ENCODE measurements around the gene COMT.

- TF ChIP-seq CTCF (tag by site-specific recombination; IDR thresholded peaks at IDR 0.05) (no peak), RBAK (tag by site-specific recombination; IDR thresholded peaks at IDR 0.05) (no peak), SP7 (tag by site-specific recombination; IDR thresholded peaks at IDR 0.05) (no peak), ZNF837 (tag by site-specific recombination; IDR thresholded peaks at IDR 0.05) (no peak), ZNF155 (tag by site-specific recombination; IDR thresholded peaks at IDR 0.05) (no peak), ZNF274 (IDR thresholded peaks at IDR 0.05; ENCODE audit: low read length) (no peak), ZNF274 (tag by site-specific recombination; IDR thresholded peaks at IDR 0.05; ENCODE audit: borderline replicate concordance) (no peak), ZBTB6 (tag by site-specific recombination; IDR thresholded peaks at IDR 0.05) (no peak), ZBTB10 (tag by site-specific recombination; IDR thresholded peaks at IDR 0.05) (no peak), YY1 (tag by site-specific recombination; IDR thresholded peaks at IDR 0.05) (no peak), ZNF558 (tag by site-specific recombination; IDR thresholded peaks at IDR 0.05) (no peak)
Observed at GRCh38 chr22:19998232-19998951, 56.8 kb downstream of the COMT start.
